22Rv1 (cell line): ENCODE measurements around the gene TGFBR3.

Experiments used
- CTCF ChIP-seq: fragments of 450-650 bp; IDR thresholded peaks from 2 replicates; pipeline ENCODE4 v1.5.1; 2017; ENCODE audit warnings: mild to moderate bottlenecking
- ZFX ChIP-seq: fragments of 450-650 bp; IDR thresholded peaks from 2 replicates; pipeline ENCODE4 v1.6.1; 2017; ENCODE audit warnings: antibody characterized with exemption, borderline replicate concordance

- TF ChIP-seq CTCF (no peak), ZFX (no peak)
Measured at GRCh38 chr1:91799159-91799558, 86.8 kb downstream of the TGFBR3 start.
